ENCODE data around the gene CRACR2B. TPM values are rescaled to one million over a fixed set of nuclear protein-coding genes. Genes with fewer than 3 reads are reported as not detected.

CRACR2B gene
- total and polyA plus RNA-seq, 2 of the 8 experiments (the other 6 are each of a cell fraction or from before 2014, with no cell fraction given): 18.2 to 26.4 TPM

GRCh38 chr11:795634-796564, 31.8 kb upstream of the CRACR2B start:
- peaks cover 0 to 29% (median 1%) of the 10 kb centered on the region in 4 experiments; a peak in 4 of 8 replicates for H3K36me3 ChIP-seq (ENCODE audit: control insufficient read depth in 2 of 4, insufficient read depth in 4 of 4, low read length in 3 of 4)
- H3K4me2 ChIP-seq (ENCODE audit: insufficient read depth in 1 of 2, low read depth in 2 of 2, low read length in 2 of 2): peak overlapping the region; percentile 30 to 84; a peak in 3 of 4 replicates
- FAIRE-seq (no peak), DNase-seq (ENCODE audit: low read depth in 1 of 2, low spot score in 2 of 2) (no peak)
- CTCF ChIA-PET (ENCODE audit: partially characterized antibody): interaction anchor here (0.7 to 3.4 kb wide), 11 partner anchors 10 to 72 kb away, joined by 3 to 14 read pairs (median 3); no protein-coding TSS in a partner anchor
- peak overlapping the region; percentile 53; the same call in 1 of the 2 replicates for H2BK12ac ChIP-seq (ENCODE audit: low read depth, low read length)
- TF ChIP-seq ZNF274 (IDR thresholded peaks at IDR 0.05; ENCODE audit: borderline replicate concordance, extremely low read depth, low read length) (no peak), KDM5A (IDR thresholded peaks at IDR 0.05; ENCODE audit: low read length) (no peak), E2F6 (IDR thresholded peaks at IDR 0.05) (no peak), TCF12 (IDR thresholded peaks at IDR 0.05; ENCODE audit: low read depth, low read length) (no peak)
- TF ChIP-seq, protein P1, sequence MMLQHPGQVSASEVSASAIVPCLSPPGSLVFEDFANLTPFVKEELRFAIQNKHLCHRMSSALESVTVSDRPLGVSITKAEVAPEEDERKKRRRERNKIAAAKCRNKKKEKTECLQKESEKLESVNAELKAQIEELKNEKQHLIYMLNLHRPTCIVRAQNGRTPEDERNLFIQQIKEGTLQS (IDR thresholded peaks at IDR 0.05; ENCODE audit: insufficient read depth, low read depth, low read length): no peak
- no peaks in the 10 kb centered on the region for H3K27me3 ChIP-seq (replicated peaks in 1 of 4; ENCODE audit: control insufficient read depth in 3 of 4, extremely low read depth in 1 of 4, insufficient read depth in 3 of 4, low read length in 3 of 4)
- H3K4me1 ChIP-seq (replicated peaks in 1 of 4; ENCODE audit: control insufficient read depth in 3 of 4, insufficient read depth in 4 of 4, low read length in 3 of 4): peaks cover 4 to 23% (median 16%) of the 10 kb centered on the region in 4 experiments
- H3K4ac ChIP-seq (replicated peaks; ENCODE audit: insufficient read length, low read depth, low read length): peak overlapping the region; percentile 28
- no peak overlapping the region for H3K14ac ChIP-seq (ENCODE audit: insufficient read length)
- 0 out of 8 replicates have a peak overlapping the region, but pooled peaks of 1 of the 4 experiments have one; percentile 20 for H3K4me3 ChIP-seq (ENCODE audit: extremely low read depth in 1 of 4, insufficient read depth in 2 of 4, low read depth in 3 of 4, low read length in 4 of 4)
- H3K23me2 ChIP-seq (ENCODE audit: low read depth, low read length): peaks cover 7% of the 10 kb centered on the region
- WGBS, 2 experiments (ENCODE audit: extremely low coverage in 1 of 2, insufficient coverage in 1 of 2, insufficient read length in 1 of 2, insufficient replicate concordance in 2 of 2, low coverage in 1 of 2, low lambda C conversion rate in 2 of 2, missing lambda C conversion rate in 1 of 2): 83% methylated on average over 20 of the region's 26 CpGs; no CpG with 5 or more reads in 1 of the 2 experiments
- H2AK5ac ChIP-seq (ENCODE audit: low read depth, low read length): no peak overlapping the region
- no peak overlapping the region; the same call in 1 of the 2 replicates for H3K18ac ChIP-seq (ENCODE audit: extremely low read depth, low read length)
- H3K27ac ChIP-seq (ENCODE audit: low read depth, low read length): no peak overlapping the region; the same call in 1 of the 2 replicates
- peaks cover 0 to 5% of the 10 kb centered on the region in 2 experiments; a peak in 1 of 4 replicates for H3K79me2 ChIP-seq (ENCODE audit: control insufficient read depth in 1 of 2, insufficient read depth in 2 of 2, low read length in 2 of 2)
- H3K9me3 ChIP-seq (ENCODE audit: insufficient read depth in 2 of 2, low read depth in 1 of 2, low read length in 1 of 2): no peaks in the 10 kb centered on the region
- 0 out of 2 replicates have a peak overlapping the region, but pooled peaks have one; percentile 66 for H2BK5ac ChIP-seq (ENCODE audit: low read depth, low read length)
- peak overlapping the region; percentile 46; the same call in 1 of the 2 replicates for H4K8ac ChIP-seq (ENCODE audit: extremely low read depth, insufficient read depth, low read length)
- H4K5ac ChIP-seq (ENCODE audit: insufficient read length, low read depth, low read length): no peak overlapping the region
- no peak overlapping the region for H2BK20ac ChIP-seq (ENCODE audit: low read length)
- H4K20me1 ChIP-seq (replicated peaks in 1 of 2; ENCODE audit: control insufficient read depth in 1 of 2, insufficient read depth in 2 of 2, low read length in 2 of 2): peaks cover 0 to 12% of the 10 kb centered on the region in 2 experiments
- 0 out of 2 replicates have a peak, but pooled peaks cover 7% of the 10 kb centered on the region for H3K79me1 ChIP-seq (ENCODE audit: low read depth, low read length)
- no peak overlapping the region for H3K23ac ChIP-seq (ENCODE audit: insufficient read length)
- POLR2A ChIA-PET (ENCODE audit: partially characterized antibody): interaction anchor here (0.6 to 53.0 kb wide), 11 partner anchors 10 to 241 kb away, joined by 3 to 1917 read pairs (median 3); partner anchors contain the start of genes CD151, CRACR2B, GATD1 and PIDD1
- 0 out of 2 replicates have a peak overlapping the region, but pooled peaks have one; percentile 67 for H2BK15ac ChIP-seq (ENCODE audit: low read length)
- peak overlapping the region; percentile 73 for H4K91ac ChIP-seq (replicated peaks; ENCODE audit: insufficient read length, low read length)
- H3K9ac ChIP-seq (replicated peaks in 1 of 4; ENCODE audit: extremely low read depth in 1 of 4, low read depth in 3 of 4, low read length in 3 of 4): no peak overlapping the region; a peak in 1 of 7 replicates
- H2BK120ac ChIP-seq (replicated peaks; ENCODE audit: low read depth, low read length): no peak overlapping the region
- no peak overlapping the region for H2AFZ ChIP-seq (ENCODE audit: low read length)
- no peak overlapping the region for H3K56ac ChIP-seq (replicated peaks; ENCODE audit: insufficient read length, low read depth, low read length)

Data from H1 (cell line).